B cell (primary cell): Measurements from ENCODE around the gene CCDC80. TPM values are rescaled to one million over a fixed set of nuclear protein-coding genes. Genes with fewer than 3 reads are reported as not detected.

ENCODE experiments used
- ATAC-seq: fragments of 200-7000 bp; cut with Tn5 transposase; one replicate; pipeline ENCODE4 v1.10.0; 2021; ENCODE audit warnings: low read depth, mild to moderate bottlenecking, moderate number of reproducible peaks, moderate library complexity
- CTCF ChIA-PET: fragments of 350-600 bp; sonication (Branson Sonifier 250); formaldehyde crosslinking; loops from one replicate; lab custom pipeline; 2021; ENCODE audit warnings: antibody characterized with exemption, inconsistent platforms; lab: Charles Lee
- POLR2A ChIA-PET: fragments of 350-600 bp; sonication (Branson Sonifier 250); formaldehyde crosslinking; loops from one replicate; lab custom pipeline; 2021; ENCODE audit warnings: antibody characterized with exemption; lab: Charles Lee
- DNase-seq: peaks from one replicate; pipeline ENCODE4 v3.0.0; 2013
- H2AFZ ChIP-seq: 2 replicates; pipeline ENCODE4 v1.6.1; 2012; ENCODE audit warnings: mild to moderate bottlenecking, low read depth, low read length; ENCODE audit not compliant: insufficient read depth, poor library complexity, severe bottlenecking
- H3K27ac ChIP-seq, 2 donors: 1 replicate in 1 of 2; 2 replicates in 1 of 2; pipeline ENCODE4 v1.5.1; 2012 to 2013; ENCODE audit warnings: low read length in 2 of 2, mild to moderate bottlenecking in 2 of 2, moderate library complexity in 1 of 2
- H3K27me3 ChIP-seq, 4 experiments: fragments of 200-600 bp in 1 of 4; sonication (generic) in 1 of 4; replicated peaks in 1 of 4; 1 replicate in 2 of 4; 2 replicates in 2 of 4; pipeline versions ENCODE4 v1.6.1 to v1.7.0; 2013 to 2016; ENCODE audit warnings: low read length in 3 of 4, mild to moderate bottlenecking in 2 of 4, mixed read lengths in 1 of 4, moderate library complexity in 1 of 4; ENCODE audit not compliant: insufficient read depth in 4 of 4, control insufficient read depth in 3 of 4; ENCODE audit errors: control extremely low read depth in 1 of 4
- H3K36me3 ChIP-seq, 2 experiments: replicated peaks in 1 of 2; 1 replicate in 1 of 2; 2 replicates in 1 of 2; pipeline versions ENCODE4 v1.6.1 to v1.7.1; 2013; ENCODE audit warnings: low read length in 1 of 2; ENCODE audit not compliant: insufficient read depth in 2 of 2, control insufficient read depth in 1 of 2; ENCODE audit errors: control extremely low read depth in 1 of 2, extremely low read depth in 1 of 2
- H3K4me1 ChIP-seq, 2 donors: fragments of 200-600 bp in 1 of 2; sonication (generic) in 1 of 2; 1 replicate in 1 of 2; 2 replicates in 1 of 2; pipeline versions ENCODE4 v1.5.1 to v1.6.1; 2013 to 2017; ENCODE audit warnings: low read length in 2 of 2; ENCODE audit not compliant: control insufficient read depth in 2 of 2, insufficient read depth in 2 of 2
- H3K4me2 ChIP-seq: replicated peaks from 2 replicates; pipeline ENCODE3; 2012; ENCODE audit warnings: mild to moderate bottlenecking, low read depth, low read length; ENCODE audit not compliant: poor library complexity, severe bottlenecking
- H3K4me3 ChIP-seq, 5 experiments: fragments of 200-600 bp in 1 of 5; sonication (generic) in 1 of 5; 1 replicate in 3 of 5; 2 replicates in 2 of 5; pipeline versions ENCODE4 v1.5.1 to v1.7.0; 2011 to 2016; ENCODE audit warnings: low read length in 4 of 5, mild to moderate bottlenecking in 4 of 5, low read depth in 2 of 5, control low read depth in 1 of 5, moderate library complexity in 1 of 5; ENCODE audit not compliant: insufficient read depth in 1 of 5; ENCODE audit errors: control extremely low read depth in 1 of 5, extremely low read depth in 1 of 5
- H3K79me2 ChIP-seq: fragments of 200-600 bp; sonication (generic); one replicate; pipeline ENCODE4 v1.6.0; 2016; ENCODE audit warnings: low read length; ENCODE audit not compliant: control insufficient read depth, insufficient read depth
- H3K9ac ChIP-seq: fragments of 200-600 bp; sonication (generic); 2 replicates; pipeline ENCODE4 v1.6.1; 2017; ENCODE audit warnings: mild to moderate bottlenecking, low read length, moderate library complexity
- H3K9me3 ChIP-seq, 3 donors: one replicate each; pipeline versions ENCODE4 v1.6.1 to v1.7.1; 2013; ENCODE audit warnings: low read length in 2 of 3; ENCODE audit not compliant: control insufficient read depth in 2 of 3, insufficient read depth in 1 of 3; ENCODE audit errors: control extremely low read depth in 1 of 3
- H4K20me1 ChIP-seq: 2 replicates; pipeline ENCODE4 v1.6.0; 2012; ENCODE audit warnings: mild to moderate bottlenecking, low read length; ENCODE audit not compliant: insufficient read depth, control insufficient read depth, poor library complexity, severe bottlenecking
- H3K27ac Mint-ChIP-seq: one replicate; pipeline ENCODE4 v1.8.0; 2021; ENCODE audit warnings: mixed read lengths
- H3K27me3 Mint-ChIP-seq: one replicate; pipeline ENCODE4 v1.8.0; 2021; ENCODE audit warnings: mixed read lengths
- H3K4me1 Mint-ChIP-seq: one replicate; pipeline ENCODE4 v1.8.0; 2021; ENCODE audit warnings: mixed read lengths
- H3K4me3 Mint-ChIP-seq: one replicate; pipeline ENCODE4 v1.8.0; 2021; ENCODE audit warnings: mixed read lengths
- H3K9me3 Mint-ChIP-seq: one replicate; pipeline ENCODE4 v1.8.0; 2022; ENCODE audit warnings: mixed read lengths; ENCODE audit not compliant: insufficient read depth
- CTCF ChIP-seq: fragments of 200-600 bp; IDR thresholded peaks from one replicate; pipeline ENCODE4 v1.8.0; 2022; ENCODE audit warnings: antibody characterized with exemption, mild to moderate bottlenecking
- EZH2 ChIP-seq: IDR thresholded peaks from 2 replicates; pipeline ENCODE4 v1.6.1; 2012; ENCODE audit warnings: borderline replicate concordance, low read depth, mild to moderate bottlenecking, moderate library complexity, low read length; ENCODE audit not compliant: insufficient read depth, poor library complexity, severe bottlenecking
- WGBS: methylation state at CpG from one replicate; pipeline ENCODE4 v1.1.5; 2013; ENCODE audit warnings: missing lambda C conversion rate; ENCODE audit not compliant: insufficient coverage; 5-methylcytosine and 5-hydroxymethylcytosine counted together
- intact Hi-C: fragments of 100-400 bp; cut with micrococcal nuclease; formaldehyde crosslinking; loops from one replicate; pipeline ENCODE4 v1.10.0; 2022
- polyA minus RNA-seq: library from RNA; depleted of rRNA, polyadenylated mRNA; stranded (reverse); fragments of >200 nt; gene quantifications from 2 replicates; pipeline ENCODE4 v1.2.3, GENCODE V29; 2012
- polyA plus RNA-seq: library from polyadenylated mRNA; depleted of rRNA; stranded (reverse); fragments of >200 nt; gene quantifications from 2 replicates; pipeline ENCODE4 v1.2.3, GENCODE V29; 2012
- total RNA-seq, 2 donors: library from RNA; stranded (reverse); fragments of 120-200 nt in 1 of 2; gene quantifications; 1 replicate in 1 of 2; 2 replicates in 1 of 2; pipeline versions ENCODE4 v1.2.3 to v1.2.4, GENCODE V29; 2013 to 2022

The CCDC80 gene
- total RNA-seq (not detected in 2 replicates), polyA plus RNA-seq (under 0.01 TPM in 1 of 2 replicates, not detected in the other), polyA minus RNA-seq (0.29 TPM in 1 of 2 replicates, not detected in the other)
- 2.3 TPM for total RNA-seq (2013)

- Histone ChIP-seq H3K36me3 (no peaks in the 10 kb centered on the region), H2AFZ (no peak within 1 kb of the TSS), H4K20me1 (no peaks in the 10 kb centered on the region), H3K4me2 (no peak within 1 kb of the TSS), H3K4me1 (peaks cover 0 to 9% of the 10 kb centered on the region in 2 donors), H3K27me3 (peaks cover 0 to 12% (median 2%) of the 10 kb centered on the region in 4 experiments), H3K9ac (no peak within 1 kb of the TSS), H3K4me3 (no peak within 1 kb of the TSS), H3K27ac (no peak within 1 kb of the TSS), H3K79me2 (no peaks in the 10 kb centered on the region), H3K9me3 (no peaks in the 10 kb centered on the region)
- 31% methylated on average over 3 of the region's 6 CpGs for WGBS
- no peak for ATAC-seq
- CTCF ChIA-PET, result interaction anchor here (0.6 to 6.7 kb wide), 11 partner anchors 12 to 647 kb away, joined by 3 to 96 read pairs (median 23); partner anchors contain the start of gene CD200R1
- Mint-ChIP-seq H3K27ac (no peak within 1 kb of the TSS), H3K27me3 (peaks cover 4% of the 10 kb centered on the region), H3K4me1 (peaks cover 8% of the 10 kb centered on the region), H3K4me3 (no peak within 1 kb of the TSS), H3K9me3 (no peaks in the 10 kb centered on the region)
- POLR2A ChIA-PET, result no interaction called here
- intact Hi-C loops, result no loop called here
- no peak for DNase-seq
- TF ChIP-seq EZH2 (no peak), CTCF (no peak)
Observed at GRCh38 chr3:112640930-112641801, at the start of gene CCDC80. CCDC80 (minus strand) TSS chr3:112641143; CDS start chr3:112639905, 1,238 bp downstream.

- H3K4me1 Mint-ChIP-seq, result peaks cover 10% of the 10 kb centered on the region
- intact Hi-C loops, result no loop called here
- CTCF ChIA-PET, result no interaction called here
- WGBS, result 100% methylated on average over 2 of the region's 2 CpGs
- H3K4me3 Mint-ChIP-seq, result no peak overlapping the region
- DNase-seq (no peak), ATAC-seq (no peak)
- Histone ChIP-seq H3K4me2 (no peak overlapping the region), H2AFZ (no peak overlapping the region), H3K9ac (no peak overlapping the region), H3K4me3 (no peak overlapping the region), H3K9me3 (no peaks in the 10 kb centered on the region), H4K20me1 (no peaks in the 10 kb centered on the region), H3K4me1 (peaks cover 0 to 6% of the 10 kb centered on the region in 2 donors), H3K27me3 (peaks cover 0 to 3% (median 0%) of the 10 kb centered on the region in 4 experiments), H3K36me3 (no peaks in the 10 kb centered on the region), H3K79me2 (no peaks in the 10 kb centered on the region), H3K27ac (no peak overlapping the region)
- H3K27me3 Mint-ChIP-seq, result no peaks in the 10 kb centered on the region
- no peaks in the 10 kb centered on the region for H3K9me3 Mint-ChIP-seq
- H3K27ac Mint-ChIP-seq, result no peak overlapping the region
- TF ChIP-seq EZH2 (no peak), CTCF (no peak)
- POLR2A ChIA-PET, result no interaction called here
Observed at GRCh38 chr3:112689989-112690388, 49.0 kb upstream of the CCDC80 start.
